Endothelial cell (in vitro differentiated cells): ENCODE results near the gene SFMBT2. TPM values are rescaled to one million over a fixed set of nuclear protein-coding genes. Genes with fewer than 3 reads are reported as not detected.

ENCODE experiments used
- DNase-seq: peaks from one replicate; pipeline ENCODE4 v3.0.0; 2021; ENCODE audit warnings: low spot score
- H3K27ac Mint-ChIP-seq: one replicate; pipeline ENCODE4 v1.8.0; 2021; ENCODE audit warnings: mixed read lengths, inconsistent platforms; ENCODE audit not compliant: unreplicated experiment
- H3K27me3 Mint-ChIP-seq: one replicate; pipeline ENCODE4 v1.8.0; 2021; ENCODE audit warnings: mild to moderate bottlenecking, moderate library complexity, mixed read lengths, inconsistent platforms; ENCODE audit not compliant: unreplicated experiment
- H3K36me3 Mint-ChIP-seq: one replicate; pipeline ENCODE4 v1.8.0; 2021; ENCODE audit warnings: mild to moderate bottlenecking, low read depth, mixed read lengths, inconsistent platforms; ENCODE audit not compliant: unreplicated experiment
- H3K4me1 Mint-ChIP-seq: one replicate; pipeline ENCODE4 v1.8.0; 2021; ENCODE audit warnings: mild to moderate bottlenecking, mixed read lengths, inconsistent platforms; ENCODE audit not compliant: unreplicated experiment
- H3K4me3 Mint-ChIP-seq: one replicate; pipeline ENCODE4 v1.8.0; 2021; ENCODE audit warnings: mild to moderate bottlenecking, mixed read lengths, inconsistent platforms; ENCODE audit not compliant: unreplicated experiment
- H3K9me3 Mint-ChIP-seq: one replicate; pipeline ENCODE4 v1.8.0; 2021; ENCODE audit warnings: mixed read lengths, inconsistent platforms; ENCODE audit not compliant: unreplicated experiment
- CTCF ChIP-seq: fragments of 200-600 bp; sonication (generic); IDR thresholded peaks from one replicate; pipeline ENCODE4 v1.5.0; 2021; ENCODE audit warnings: antibody characterized with exemption; ENCODE audit not compliant: unreplicated experiment
- total RNA-seq: library from RNA; stranded (reverse); fragmentation: NEBNext Ultra II Directional; extraction: Animal tissue kit (Norgen Biotek cat#: 25700); gene quantifications from one replicate; pipeline ENCODE4 v1.2.1, GENCODE V29; 2021; ENCODE audit not compliant: unreplicated experiment

Gene SFMBT2
- total RNA-seq, 1 donor from 2014 or later: 16.0 TPM

DNA sequence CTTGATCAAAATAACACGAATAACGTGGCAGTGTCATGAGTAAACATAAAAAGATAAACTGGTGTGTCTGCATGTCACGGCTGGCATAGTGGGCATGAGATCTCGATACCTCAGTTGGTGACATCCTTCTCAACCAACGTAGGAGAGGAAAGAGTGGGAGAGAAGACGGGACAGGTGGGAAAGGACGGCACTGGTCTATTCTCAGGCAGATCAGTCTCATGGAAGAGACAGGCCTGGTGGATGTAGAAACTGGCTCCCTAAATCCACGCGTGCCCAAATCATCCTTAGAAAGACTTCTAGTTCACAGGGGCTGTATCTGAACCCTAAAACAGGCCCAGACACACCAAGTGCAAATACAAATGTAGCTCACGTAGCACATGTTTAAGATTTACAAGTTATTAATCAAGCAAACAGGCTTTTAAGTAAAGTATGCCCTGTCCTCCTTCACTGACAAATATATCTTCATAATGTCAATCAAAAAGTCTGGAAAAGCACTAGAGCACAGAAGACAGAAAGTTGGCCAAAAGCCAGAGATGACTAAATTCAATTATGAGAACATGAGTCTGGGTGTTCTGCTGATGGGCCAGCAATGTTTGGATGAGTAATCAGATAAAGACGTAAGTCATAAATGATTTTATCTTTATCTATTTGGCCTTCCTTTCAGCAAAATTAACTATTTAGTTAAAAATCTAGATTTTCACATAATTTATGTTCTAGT, 56.3 kb downstream of the SFMBT2 start:
- no peak for TF ChIP-seq CTCF
- Mint-ChIP-seq H3K4me3 (no peak overlapping the region), H3K27me3 (peaks cover 8% of the 10 kb centered on the region)

GRCh38 chr10:7351894-7352293, 58.9 kb downstream of the SFMBT2 start:
- no peak for DNase-seq
- no peak for TF ChIP-seq CTCF
- Mint-ChIP-seq H3K36me3 (peaks cover 22% of the 10 kb centered on the region), H3K4me1 (no peaks in the 10 kb centered on the region), H3K9me3 (no peaks in the 10 kb centered on the region), H3K27ac (no peak overlapping the region), H3K4me3 (no peak overlapping the region), H3K27me3 (peaks cover 5% of the 10 kb centered on the region)

More for the DNA sequence above, 56.3 kb downstream of the SFMBT2 start:
- H3K36me3 Mint-ChIP-seq: peaks cover 43% of the 10 kb centered on the region
- H3K27ac Mint-ChIP-seq: no peak overlapping the region
- H3K9me3 Mint-ChIP-seq: no peaks in the 10 kb centered on the region
- no peak for DNase-seq
- H3K4me1 Mint-ChIP-seq: no peaks in the 10 kb centered on the region

DNA sequence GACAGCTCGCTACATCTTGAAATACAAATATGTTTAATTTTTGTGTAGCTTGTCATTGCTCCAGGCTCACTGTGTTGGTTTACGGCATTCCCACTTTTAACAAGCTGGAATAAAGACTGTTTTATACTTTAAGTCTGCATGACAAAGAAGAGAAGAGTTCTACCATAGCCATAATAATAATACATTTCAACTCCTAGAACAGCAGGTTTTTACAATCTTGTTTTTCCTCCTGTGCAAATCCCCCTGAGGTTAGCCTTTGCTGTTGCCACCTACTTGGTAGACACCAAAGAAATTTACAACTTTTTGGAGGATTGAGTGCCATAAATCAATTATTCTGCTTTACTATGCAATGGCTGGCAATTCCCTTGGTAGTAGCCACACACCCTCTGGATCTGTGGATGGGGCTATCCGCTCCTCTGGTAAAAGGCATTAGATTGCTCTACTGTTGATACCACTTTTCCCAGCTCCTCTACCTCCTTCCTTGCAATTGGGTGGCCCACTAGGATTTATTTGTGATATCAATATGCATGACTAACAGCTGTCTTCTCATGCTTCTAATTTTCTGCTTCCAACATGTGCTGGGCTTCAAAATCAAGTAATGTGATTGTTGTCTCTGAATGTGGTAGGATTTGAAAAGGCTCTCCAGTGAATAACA, 60.2 kb downstream of the SFMBT2 start:
- Mint-ChIP-seq H3K27me3 (peaks cover 5% of the 10 kb centered on the region), H3K36me3 (peaks cover 26% of the 10 kb centered on the region), H3K9me3 (no peaks in the 10 kb centered on the region), H3K27ac (no peak overlapping the region), H3K4me1 (no peaks in the 10 kb centered on the region), H3K4me3 (no peak overlapping the region)
- DNase-seq: no peak
- TF ChIP-seq CTCF: no peak

- H3K27ac Mint-ChIP-seq: no peak overlapping the region
- H3K9me3 Mint-ChIP-seq: no peaks in the 10 kb centered on the region
- H3K4me3 Mint-ChIP-seq: no peak overlapping the region
- no peak for TF ChIP-seq CTCF
- H3K4me1 Mint-ChIP-seq: peaks cover 2% of the 10 kb centered on the region
- DNase-seq: no peak
- H3K27me3 Mint-ChIP-seq: peaks cover 7% of the 10 kb centered on the region
- peaks cover 24% of the 10 kb centered on the region for H3K36me3 Mint-ChIP-seq
Observed at GRCh38 chr10:7345717-7346116, 65.1 kb downstream of the SFMBT2 start.

DNA sequence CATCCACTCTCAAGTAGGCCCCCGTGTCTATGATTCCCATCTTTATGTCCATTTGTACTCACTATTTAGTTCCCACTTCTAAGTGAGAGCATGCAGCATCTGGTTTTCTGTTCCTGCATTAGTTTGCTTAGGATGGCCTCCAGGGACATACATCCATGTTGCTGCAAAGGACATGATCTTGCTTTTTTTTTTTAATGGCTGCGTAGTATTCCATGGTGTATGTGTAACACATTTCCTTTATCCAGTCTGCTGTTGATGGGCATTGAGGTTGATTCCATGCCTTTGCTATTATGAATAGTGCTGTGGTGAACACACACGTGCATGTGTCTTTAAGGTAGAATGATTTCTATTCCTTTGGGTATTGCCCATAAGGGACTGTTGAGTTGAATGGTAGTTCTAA, 67.8 kb downstream of the SFMBT2 start:
- no peak for TF ChIP-seq CTCF
- peaks cover 3% of the 10 kb centered on the region for H3K27me3 Mint-ChIP-seq
- H3K36me3 Mint-ChIP-seq: peaks cover 19% of the 10 kb centered on the region
- no peak overlapping the region for H3K27ac Mint-ChIP-seq
- peaks cover 5% of the 10 kb centered on the region for H3K4me1 Mint-ChIP-seq
- H3K4me3 Mint-ChIP-seq: no peak overlapping the region
- DNase-seq: no peak
- no peaks in the 10 kb centered on the region for H3K9me3 Mint-ChIP-seq
